Daoy (cell line): Measurements from ENCODE around the gene SUB1. TPM values are rescaled to one million over a fixed set of nuclear protein-coding genes. Genes with fewer than 3 reads are reported as not detected.
A peak's percentile ranks its signal among the peaks of the same experiment; 100 is the strongest.
"Not testable (repeated sequence)": the region's sequence is repeated elsewhere in the genome, so short reads cannot be mapped to it uniquely, and the experiment has no call there.

Experiments used
- DNase-seq: peaks from one replicate; pipeline ENCODE4 v3.0.0-alpha.2; 2015; ENCODE audit warnings: low read depth
- total RNA-seq: library from RNA; depleted of rRNA; stranded (reverse); fragments of >200 nt; shearing (Covaris generic); gene quantifications from 2 replicates; pipeline ENCODE4 v1.2.3, GENCODE V29; 2014

SUB1 gene
- total RNA-seq, 1 experiment from 2014 or later: 353 TPM

DNA sequence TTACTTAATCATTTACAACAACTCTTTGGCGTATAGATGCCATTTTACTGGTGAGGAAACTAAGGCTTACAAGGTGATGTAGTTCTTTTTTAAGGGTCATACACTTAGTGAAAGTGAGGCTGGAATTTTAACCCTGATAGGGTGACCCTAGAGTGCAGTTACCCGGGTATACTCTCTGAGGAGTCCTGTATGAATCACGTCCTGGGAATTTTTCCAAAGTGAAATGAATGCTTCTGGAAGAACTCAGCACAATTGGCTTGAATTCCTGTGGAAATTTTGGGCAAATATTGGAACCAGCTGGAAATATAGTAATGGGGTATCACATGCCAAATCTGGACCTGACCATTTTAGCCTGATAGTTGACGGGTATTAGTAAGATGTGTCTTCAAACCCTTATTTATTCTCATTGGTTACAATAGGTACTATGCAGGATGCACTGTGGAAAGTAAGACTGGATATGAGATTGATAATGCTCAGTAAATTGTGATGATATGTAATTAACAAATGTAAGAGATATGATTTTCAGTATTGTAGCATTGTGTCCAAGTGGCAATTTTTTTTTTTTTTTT is 14.8 kb downstream of the SUB1 start:
- peak; percentile 55 for DNase-seq

DNA sequence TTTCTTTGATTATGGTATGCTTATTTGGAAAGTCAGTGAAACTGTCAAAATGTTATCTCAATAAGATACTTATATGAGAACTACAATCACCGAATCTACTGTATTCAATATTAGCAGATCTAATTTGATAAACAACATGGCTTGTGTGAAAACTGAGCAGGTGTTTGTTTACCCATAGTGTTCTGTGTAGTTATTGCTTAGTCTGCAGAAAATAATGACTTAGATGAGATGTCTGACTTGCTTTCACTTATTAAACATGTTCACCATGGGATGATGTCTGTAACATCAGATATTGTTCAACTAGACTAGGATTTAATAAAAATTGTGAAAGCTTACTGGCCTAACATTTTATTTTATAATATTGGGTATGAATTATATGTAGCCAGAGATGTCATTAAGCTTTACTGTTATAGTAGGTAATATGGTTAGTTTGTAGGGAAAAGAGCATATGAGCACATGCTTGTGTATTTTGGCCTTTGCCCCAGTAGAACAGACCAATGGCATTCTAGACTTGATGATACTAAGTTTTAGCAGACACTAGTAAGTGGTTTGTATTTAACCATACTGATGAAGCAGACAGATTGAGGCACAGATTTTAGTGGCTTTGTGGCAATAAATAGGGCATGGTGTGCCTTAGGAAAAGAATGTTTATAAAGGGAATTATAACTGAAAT is 16.4 kb downstream of the SUB1 start:
- DNase-seq: no peak

DNA sequence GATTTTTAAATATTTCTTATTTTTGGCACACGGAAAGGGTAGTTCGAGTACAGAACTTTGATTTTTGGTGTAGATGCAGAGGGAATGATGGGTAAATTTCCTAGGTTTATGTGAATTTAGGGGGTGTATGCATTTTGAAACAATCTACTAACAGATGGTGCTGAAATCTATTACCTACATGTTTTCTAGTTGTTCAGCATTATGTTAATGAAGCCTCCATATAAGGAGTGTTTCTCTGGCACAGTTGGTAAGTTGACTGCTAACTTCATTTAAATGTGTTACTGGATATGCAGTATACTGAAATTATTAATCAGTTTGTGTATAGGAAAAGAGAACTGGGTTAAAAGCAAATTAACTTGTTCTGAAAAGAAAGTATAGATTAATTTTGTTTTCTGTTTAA is 17.5 kb downstream of the SUB1 start:
- no peak for DNase-seq

DNA sequence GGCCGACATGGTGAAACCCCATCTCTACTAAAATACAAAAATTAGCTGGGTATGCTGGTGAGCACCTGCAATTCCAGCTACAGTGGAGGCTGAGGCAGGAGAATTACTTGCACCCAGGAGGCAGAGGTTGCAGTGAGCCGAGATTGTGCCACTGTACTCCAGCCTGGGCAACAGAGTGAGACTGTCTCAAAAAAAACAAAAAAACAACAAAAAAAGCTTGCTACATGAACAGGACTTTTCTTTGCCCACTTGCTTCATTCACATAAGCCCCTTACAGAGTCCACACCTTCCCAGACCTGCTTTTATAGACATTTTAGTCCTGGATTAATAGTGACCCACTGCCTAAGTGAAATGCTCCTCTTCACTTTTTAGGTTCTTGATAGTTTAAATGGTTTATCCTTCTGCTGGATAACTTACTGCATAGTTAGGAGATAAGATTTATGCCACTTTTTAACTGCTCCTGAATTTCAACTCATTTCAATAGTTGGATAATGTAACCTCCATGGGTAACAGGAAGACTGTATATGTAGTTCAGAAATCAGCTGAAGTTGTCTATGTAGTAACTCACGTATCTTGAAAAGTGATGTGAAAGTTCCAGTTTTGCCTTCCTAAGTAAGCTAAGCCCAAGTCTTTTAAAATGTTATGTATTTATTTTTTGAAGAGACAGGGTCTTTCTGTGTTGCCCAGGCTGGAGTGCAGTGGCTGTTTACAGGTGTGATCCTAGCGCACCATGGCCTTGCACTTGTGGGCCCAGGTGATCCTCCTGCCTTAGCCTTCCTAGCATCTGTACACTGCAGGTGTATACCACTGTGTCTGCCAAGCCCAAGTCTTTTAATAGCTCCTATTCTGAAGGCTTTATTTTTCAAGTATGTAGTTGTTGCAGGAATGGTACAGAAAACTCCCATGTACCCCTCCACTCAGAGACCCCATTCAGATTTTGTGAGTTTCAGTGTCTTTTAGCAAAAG is 19.7 kb downstream of the SUB1 start:
- DNase-seq: no peak

DNA sequence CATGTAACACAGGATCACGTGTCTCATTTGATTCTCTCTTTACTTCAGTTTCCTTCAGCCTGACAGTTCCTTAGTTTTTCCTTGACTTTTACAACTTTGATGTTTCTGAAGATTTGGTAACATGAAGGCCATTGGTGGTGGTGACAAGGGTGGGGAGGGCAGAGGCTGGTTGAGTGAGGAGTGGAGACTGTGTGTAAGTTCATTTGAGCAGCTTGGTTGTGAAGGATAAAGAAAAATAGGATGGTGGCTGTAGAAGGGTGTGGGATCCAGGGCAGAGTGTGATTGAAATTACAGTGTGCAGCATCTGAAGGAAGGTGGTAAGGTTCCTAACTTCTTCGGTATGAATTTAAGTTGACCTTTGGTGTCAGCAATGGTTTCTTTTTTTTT is 20.4 kb downstream of the SUB1 start:
- no peak for DNase-seq

DNA sequence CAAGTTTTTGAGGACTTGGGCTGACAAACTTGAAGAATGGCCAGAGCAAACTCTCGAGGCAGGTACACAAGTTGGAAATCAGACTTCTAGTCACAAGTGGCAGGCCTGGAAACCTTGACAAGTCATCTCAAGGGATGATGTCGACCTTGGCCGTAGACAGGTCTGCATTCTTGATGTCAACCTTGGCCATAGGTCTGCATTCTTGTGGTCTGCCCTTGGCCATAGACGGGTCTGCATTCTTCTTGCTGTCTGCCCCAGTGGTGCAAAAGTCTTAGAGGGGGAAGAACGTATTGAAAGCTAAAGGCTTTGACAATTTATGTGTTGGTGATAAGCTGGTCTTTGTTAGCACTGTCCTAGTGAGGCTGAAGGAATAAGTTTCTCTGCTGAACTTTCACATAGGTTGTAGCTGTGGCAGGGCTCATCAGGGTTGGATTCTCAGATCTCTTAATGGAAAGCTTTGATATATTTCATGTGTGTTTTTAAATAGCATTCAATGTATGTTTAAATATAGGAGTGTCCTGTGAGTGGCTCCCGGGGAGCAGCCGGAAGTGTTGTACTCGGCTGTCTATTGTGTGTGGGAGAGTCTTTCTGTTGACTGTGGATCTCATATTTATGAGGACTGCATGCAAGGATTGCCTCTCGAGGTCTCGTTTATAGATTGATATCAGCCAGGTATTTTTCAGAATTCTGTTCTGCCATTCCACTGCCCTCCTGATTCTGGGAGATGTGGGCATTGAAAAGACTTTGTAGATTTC is 27.0 kb downstream of the SUB1 start:
- DNase-seq: no peak

DNA sequence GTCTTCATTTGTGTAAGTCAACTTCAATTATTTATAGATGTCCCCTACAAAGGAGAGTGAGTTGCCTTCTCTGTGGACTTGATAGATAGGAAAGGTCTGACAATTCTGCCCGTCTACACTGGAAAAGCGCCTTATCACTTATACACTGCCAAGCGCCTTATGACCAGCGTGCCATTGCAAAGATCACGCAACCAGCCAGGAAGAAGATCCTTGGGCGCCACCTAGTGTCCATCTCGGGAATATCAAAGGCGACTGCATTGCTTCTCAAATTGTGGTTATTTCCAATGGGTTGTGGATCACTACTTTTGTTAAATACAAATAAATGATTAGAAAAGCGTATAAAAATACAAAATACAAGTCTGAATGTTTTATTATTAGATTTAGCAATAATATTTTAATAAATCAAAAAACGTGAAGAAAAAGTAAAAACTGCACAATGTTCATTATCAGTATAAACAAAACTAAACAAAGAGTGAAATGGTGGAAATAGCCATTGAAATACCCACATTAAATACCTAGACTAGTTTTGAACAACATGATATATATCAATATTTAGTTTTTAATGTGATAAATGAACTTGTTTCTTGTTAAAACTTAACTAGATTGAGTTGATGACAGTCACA is 27.8 kb downstream of the SUB1 start:
- peak; percentile 73 for DNase-seq

DNA sequence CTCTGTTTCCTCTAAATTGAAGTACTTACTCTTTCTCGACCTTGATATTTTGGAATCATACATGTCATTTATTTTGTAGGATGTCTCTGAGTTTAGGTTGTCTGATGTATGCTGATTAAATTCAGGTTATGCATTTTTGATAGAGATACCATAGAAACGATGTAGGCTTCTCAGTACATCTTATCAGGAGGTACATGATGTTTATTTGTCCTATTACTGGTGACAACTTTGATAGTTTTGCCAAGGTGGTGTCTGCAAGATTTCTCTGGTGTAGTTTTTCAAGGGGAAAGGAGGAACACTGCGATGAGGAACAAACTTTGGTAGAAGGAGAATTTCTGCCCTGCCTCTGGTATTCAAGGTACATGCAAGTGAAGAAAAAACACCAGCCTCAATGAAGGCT is 29.9 kb downstream of the SUB1 start:
- no peak for DNase-seq

DNA sequence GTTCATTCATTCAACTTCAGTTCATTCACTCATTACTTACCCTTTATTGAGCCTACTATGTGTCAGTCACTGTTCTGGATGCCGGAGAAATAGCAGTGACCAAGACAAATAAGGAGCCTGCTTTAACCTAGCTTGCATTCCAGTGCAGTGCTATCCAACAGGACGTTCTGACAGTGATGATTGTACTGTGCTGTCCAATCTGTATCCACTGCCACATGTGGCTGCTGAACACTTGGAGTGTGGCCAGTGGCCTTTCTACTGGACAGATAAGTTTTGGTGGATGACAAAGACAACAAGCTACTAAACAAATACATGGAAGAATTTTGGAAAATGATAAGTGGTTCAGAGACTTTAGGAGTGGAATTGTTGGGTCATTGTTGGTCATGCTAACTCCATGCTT is 33.6 kb downstream of the SUB1 start:
- DNase-seq: no peak

DNA sequence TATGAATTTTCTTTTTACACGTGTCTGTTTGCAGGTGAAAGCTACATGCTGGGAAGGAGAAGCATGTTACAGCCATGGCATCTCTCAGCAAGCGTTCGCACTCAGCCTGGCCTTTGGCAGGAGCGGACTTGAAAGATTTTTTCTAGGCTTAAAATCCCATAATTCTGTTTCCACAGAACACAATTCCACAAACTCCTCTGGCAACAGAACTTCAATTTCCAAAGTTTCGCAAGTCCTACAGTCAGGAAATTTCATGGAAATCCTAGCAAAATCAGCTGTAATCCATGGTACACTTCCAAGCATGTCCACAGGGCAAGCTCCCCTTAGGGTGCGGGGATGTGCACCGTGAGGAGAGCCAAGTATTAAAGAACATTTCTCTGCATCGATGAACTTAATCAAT is 35.9 kb downstream of the SUB1 start:
- DNase-seq: no peak

DNA sequence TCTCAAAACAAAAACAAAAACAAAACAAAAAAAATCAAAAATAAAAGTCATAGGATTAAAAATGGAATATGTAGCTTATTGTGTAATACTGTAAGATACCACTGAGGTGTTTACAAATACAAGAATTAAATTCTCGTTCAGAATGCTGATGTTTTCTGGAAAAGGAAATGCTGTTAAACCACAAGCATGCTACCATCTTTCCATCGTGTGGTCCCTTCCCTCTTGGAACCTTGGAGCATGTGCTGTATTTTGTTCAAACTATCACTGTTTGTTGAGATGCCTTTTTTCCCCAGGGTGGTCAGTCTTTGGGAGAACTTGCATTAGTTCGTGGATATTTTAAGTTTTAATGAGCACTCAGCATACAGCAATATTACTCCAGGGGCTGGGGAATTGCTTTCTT is 39.7 kb downstream of the SUB1 start:
- no peak for DNase-seq

DNA sequence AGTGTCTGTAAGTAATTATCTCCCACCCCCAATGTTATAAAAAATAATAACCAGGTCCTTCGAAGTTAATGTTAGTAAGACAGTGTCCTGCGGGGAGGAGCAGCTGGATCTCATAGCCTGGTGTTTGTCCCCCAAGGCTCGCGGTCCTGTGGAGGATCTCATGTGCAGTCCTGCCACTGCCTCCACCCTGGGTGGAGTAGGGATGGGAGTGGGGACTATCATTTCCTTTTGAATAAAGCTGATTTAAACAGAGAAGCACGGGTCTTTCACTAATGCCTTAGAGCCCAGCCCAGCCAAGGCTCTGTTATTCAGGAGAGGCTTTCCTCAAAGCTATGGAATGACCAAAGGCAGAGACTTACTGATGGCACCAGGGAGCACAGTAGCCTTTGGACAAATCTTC is 40.2 kb downstream of the SUB1 start:
- no peak for DNase-seq

DNA sequence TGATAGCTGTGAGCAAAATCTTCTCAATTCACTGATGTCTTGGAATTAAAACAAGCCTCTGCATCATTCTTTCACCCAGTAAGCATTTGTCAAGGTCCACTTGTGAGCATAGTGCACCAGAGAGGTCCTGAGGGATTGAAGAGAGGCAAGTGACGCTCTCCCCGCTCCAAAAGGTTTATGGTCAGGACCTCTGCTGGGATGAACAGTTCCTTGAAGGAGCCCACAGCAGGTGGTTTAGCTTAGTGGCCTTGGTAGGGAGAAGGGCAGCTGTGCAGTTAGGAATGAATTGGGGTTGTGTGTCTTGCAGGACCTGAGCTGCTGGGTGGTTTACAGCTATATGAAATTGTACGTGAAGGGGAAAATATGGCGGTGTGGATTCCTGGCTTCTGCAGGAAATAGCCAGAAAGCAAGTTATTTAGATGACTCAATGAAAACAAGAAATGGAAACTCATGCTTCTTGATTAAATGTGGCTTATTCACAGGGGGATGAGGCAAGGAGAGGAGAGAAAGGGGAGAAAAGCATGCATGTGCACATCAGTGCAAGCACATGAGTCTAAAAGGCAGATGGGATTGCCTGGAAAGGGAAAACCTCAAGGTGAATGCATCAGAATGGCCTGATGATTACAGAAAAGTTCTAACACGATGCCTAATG is 42.0 kb downstream of the SUB1 start:
- no peak for DNase-seq

DNA sequence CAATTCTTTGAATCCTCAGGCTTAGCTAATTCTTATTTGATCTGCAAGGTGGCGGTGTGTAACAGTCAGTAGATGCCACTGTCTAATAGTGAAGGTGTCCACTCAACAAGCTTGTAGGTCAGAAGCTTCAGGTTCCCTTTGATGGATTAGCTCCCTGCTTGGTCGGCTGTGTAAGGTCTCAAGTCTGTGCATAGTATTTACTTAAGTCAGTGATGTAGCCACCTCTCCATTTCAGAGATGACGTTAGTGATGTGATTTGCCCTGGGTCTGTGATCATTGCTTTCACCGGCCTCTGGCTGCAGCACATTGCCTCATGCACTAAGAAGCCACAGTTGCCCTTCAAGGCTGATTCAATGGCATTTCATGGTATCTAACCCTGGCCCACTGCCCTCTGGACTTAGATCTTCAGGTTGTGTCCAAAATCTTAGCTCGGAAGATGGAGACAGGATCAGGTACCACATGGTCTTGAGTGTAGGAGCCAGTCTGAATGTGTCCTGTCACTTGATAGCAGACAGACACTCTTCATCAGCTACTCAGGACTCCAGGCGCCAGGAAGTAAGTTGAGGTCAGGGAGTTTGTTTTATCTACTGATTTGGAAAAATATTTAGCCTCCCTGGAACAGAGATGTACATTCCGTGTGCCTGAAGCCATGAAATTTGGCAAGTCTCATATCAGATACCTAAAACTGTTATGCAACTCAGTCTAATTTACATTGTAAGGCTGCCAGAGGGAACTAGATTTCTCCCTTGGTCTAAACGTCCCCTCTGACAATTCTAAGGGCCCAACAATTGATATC is 42.9 kb downstream of the SUB1 start:
- DNase-seq: no peak

DNA sequence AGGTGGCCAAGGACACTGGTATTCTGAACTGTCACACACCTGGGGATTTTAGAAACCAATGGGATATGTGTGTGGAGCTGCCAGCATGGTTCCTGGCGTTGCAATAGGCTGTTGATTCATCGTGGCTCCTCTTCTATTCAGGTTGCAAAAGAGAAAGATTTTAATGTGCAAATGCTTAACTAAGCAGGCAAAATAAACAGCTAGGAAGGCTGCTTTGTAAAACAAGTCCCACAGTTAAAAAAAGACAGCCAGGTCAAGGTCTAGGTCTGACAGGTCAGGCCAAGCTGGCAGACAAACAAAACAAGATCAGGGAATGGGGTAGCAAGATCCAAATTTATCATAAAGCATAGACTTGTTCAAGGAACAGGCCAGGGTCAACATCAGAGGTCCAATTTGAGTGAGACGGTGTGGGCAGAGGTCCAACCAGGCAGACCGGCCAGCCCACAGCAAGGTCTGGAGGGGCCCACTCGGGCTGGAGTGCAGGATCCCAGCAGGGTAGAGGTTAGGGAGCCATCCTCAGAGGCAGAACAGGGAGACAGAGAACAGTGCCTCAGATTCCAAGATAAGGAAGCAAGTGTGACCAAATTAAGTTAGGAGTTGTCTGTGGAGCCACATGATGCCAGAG is 45.6 kb downstream of the SUB1 start:
- no peak for DNase-seq

DNA sequence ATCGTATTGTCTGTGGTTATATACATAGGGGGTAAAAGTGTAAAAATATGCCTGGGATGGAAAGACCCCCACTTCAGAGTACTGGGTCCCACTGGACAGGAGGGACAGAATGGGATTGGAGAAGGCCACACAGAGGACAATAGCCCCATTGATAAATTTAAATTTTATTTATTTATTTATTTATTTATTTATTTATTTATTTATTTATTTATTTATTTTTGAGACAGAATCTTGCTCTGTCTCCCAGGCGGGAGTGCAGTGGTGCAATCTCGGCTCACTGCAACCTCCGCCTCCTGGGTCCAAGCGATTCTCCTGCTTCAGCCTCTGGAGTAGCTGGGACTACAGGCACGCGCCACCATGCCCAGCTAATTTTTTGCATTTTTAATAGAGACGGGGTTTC is 47.7 kb downstream of the SUB1 start:
- not testable (repeated sequence) for DNase-seq

DNA sequence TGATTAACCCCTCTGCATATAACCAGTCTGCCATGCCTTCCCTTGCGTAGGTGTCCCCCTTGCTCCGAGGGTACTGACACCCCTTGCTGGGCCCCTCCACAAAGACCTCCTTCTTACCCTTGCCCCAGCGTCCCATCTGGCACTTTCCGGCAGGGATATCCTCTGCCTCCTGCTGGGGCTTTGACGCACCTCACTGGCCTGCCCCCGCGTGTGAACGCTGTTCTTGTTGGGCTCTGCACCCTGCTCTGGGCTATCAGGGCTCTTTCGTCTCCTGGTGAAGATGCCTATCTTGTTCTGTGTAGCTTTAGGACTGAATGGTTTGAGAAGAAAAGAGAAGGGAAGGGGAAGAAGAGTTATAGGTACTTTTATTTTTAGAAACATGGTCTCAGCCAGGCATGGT is 53.0 kb downstream of the SUB1 start:
- no peak for DNase-seq

DNA sequence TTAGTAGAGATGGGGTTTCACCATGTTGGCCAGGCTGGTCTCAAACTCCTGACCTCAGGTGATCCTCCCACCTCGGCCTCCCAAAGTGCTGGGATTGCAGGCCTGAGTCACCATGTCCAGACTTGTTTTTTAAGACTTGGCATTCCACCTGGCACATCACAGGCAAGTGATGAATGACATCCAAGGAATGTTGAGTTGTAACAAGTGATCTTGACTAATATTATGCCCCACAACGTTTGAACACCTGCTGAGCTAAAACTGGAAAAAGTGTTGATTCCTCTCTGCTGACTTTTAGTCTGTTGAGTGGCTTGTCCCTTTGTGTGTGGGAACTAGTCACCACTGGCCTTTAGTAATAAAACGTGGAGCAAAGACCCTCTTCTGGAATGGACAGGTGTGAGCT is 54.6 kb downstream of the SUB1 start:
- no peak for DNase-seq

DNA sequence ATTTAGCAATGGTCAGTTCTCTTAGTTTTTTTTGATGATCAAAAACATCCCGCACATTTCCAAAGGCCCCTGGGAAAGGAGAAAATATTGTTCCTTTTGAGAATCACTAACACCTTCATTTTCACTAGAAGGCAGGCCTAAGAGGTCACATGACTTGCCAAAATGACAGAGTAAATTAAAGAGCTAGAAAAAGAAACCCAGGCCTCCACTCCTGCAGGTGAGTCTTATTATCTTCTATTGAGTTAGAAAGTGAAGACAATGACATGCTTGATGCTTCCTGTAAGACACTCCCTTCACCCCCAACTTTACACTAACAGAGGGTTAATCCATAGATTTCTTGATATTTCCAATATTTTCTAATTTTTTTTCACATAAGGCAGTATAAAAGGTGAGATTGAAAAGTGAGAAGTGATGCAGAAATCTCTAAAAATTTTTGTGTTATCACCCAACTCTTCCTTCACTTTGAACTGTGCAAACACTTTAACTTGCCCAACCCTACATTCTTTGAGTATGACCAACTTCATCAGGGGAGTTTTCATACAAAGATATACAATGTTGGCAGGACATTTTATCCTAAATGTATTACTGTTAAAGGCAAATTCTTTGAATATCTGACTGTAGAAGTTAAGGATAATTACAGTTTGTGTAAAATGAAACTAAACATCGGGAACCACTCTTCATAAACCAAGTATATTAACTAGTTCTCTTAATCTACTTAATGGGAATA is 57.1 kb downstream of the SUB1 start:
- no peak for DNase-seq
